CD4-positive, alpha-beta T cell (primary cell): ENCODE measurements around the gene PRR14. TPM values are rescaled to one million over a fixed set of nuclear protein-coding genes. Genes with fewer than 3 reads are reported as not detected.
A peak's percentile ranks its signal among the peaks of the same experiment; 100 is the strongest.

ENCODE experiments used
- ATAC-seq: fragments of 200-7000 bp; cut with Tn5 transposase; one replicate; pipeline ENCODE4 v1.10.0; 2022; ENCODE audit warnings: mild to moderate bottlenecking; ENCODE audit not compliant: poor library complexity
- CTCF ChIA-PET: fragments of 350-600 bp; sonication (Branson Sonifier 250); formaldehyde crosslinking; loops from one replicate; lab custom pipeline; 2021; ENCODE audit warnings: antibody characterized with exemption, inconsistent platforms; lab: Charles Lee
- POLR2A ChIA-PET: fragments of 350-600 bp; sonication (Branson Sonifier 250); formaldehyde crosslinking; loops from one replicate; lab custom pipeline; 2021; ENCODE audit warnings: antibody characterized with exemption, inconsistent platforms; lab: Charles Lee
- DNase-seq, 14 experiments: peaks; one replicate each; pipeline ENCODE4 v3.0.0-alpha.2; 2013 to 2020; ENCODE audit warnings: mixed read lengths in 2 of 14
- H3K27ac ChIP-seq, 2 donors: one replicate each; pipeline versions ENCODE4 v1.5.1 to v1.7.0; 2013; ENCODE audit warnings: low read length in 2 of 2, low read depth in 1 of 2, mild to moderate bottlenecking in 1 of 2
- H3K27me3 ChIP-seq, 2 experiments: 1 replicate in 1 of 2; 2 replicates in 1 of 2; pipeline versions ENCODE4 v1.6.1 to v1.7.0; 2013; ENCODE audit warnings: low read length in 2 of 2, control low read depth in 1 of 2, mild to moderate bottlenecking in 1 of 2, moderate library complexity in 1 of 2; ENCODE audit not compliant: insufficient read depth in 2 of 2, control insufficient read depth in 1 of 2
- H3K36me3 ChIP-seq: one replicate; pipeline ENCODE4 v1.6.1; 2013; ENCODE audit warnings: low read length, control low read depth; ENCODE audit not compliant: insufficient read depth
- H3K4me1 ChIP-seq: one replicate; pipeline ENCODE4 v1.6.1; 2013; ENCODE audit warnings: low read length, control low read depth; ENCODE audit not compliant: insufficient read depth
- H3K4me3 ChIP-seq: one replicate; pipeline ENCODE4 v1.5.1; 2013; ENCODE audit warnings: mild to moderate bottlenecking, low read length, moderate library complexity
- H3K9me3 ChIP-seq, 2 experiments: 1 replicate in 1 of 2; 2 replicates in 1 of 2; pipeline versions ENCODE4 v1.6.1 to v1.7.0; 2013; ENCODE audit warnings: low read length in 2 of 2, mild to moderate bottlenecking in 2 of 2, control low read depth in 1 of 2, moderate library complexity in 1 of 2; ENCODE audit not compliant: control insufficient read depth in 1 of 2, insufficient read depth in 1 of 2
- H3K27ac Mint-ChIP-seq: one replicate; pipeline ENCODE4 v1.8.0; 2020; ENCODE audit warnings: mixed read lengths
- H3K27me3 Mint-ChIP-seq: one replicate; pipeline ENCODE4 v1.8.0; 2021; ENCODE audit warnings: mixed read lengths
- H3K36me3 Mint-ChIP-seq: one replicate; pipeline ENCODE4 v1.8.0; 2021; ENCODE audit warnings: low read depth, mixed read lengths
- H3K4me1 Mint-ChIP-seq: one replicate; pipeline ENCODE4 v1.8.0; 2021; ENCODE audit warnings: low read depth, mixed read lengths
- H3K4me3 Mint-ChIP-seq: one replicate; pipeline ENCODE4 v1.8.0; 2020; ENCODE audit warnings: mild to moderate bottlenecking, mixed read lengths
- H3K9me3 Mint-ChIP-seq: one replicate; pipeline ENCODE4 v1.8.0; 2020; ENCODE audit warnings: mixed read lengths
- CTCF ChIP-seq: fragments of 200-600 bp; IDR thresholded peaks from one replicate; pipeline ENCODE4 v1.8.0; 2022; ENCODE audit warnings: antibody characterized with exemption, mild to moderate bottlenecking
- intact Hi-C, 2 experiments: fragments of 100-400 bp; cut with DNase I in 1 of 2; cut with micrococcal nuclease in 1 of 2; formaldehyde crosslinking; loops; one replicate each; pipeline versions ENCODE4 v1.15.1 to v1.9.0; 2023 to 2025; cut with DNase I, micrococcal nuclease
- total RNA-seq, 174 experiments: library from RNA in 2 of 174; stranded (reverse) in 2 of 174; gene quantifications; one replicate each; pipeline ENCODE4 v1.2.3 and lab custom pipeline; 2021 to 2026

PRR14 gene
- total RNA-seq, 2 experiments from 2014 or later = 50.2 to 51.7 TPM

GRCh38 chr16:30658731-30659506 lies 8.2 kb downstream of the PRR14 start:
- Mint-ChIP-seq H3K27me3 (no peaks in the 10 kb centered on the region), H3K36me3 (peaks cover 79% of the 10 kb centered on the region), H3K27ac (peak overlapping the region; percentile 99), H3K9me3 (no peaks in the 10 kb centered on the region), H3K4me3 (peak overlapping the region; percentile 94), H3K4me1 (peaks cover 52% of the 10 kb centered on the region)
- ATAC-seq = peak; percentile 60
- DNase-seq = peak in 5 of 14 experiments; percentile 64 to 99 (median 98)
- intact Hi-C loops = loop anchor here (1.0 to 5.0 kb wide), 8 partner anchors 9 to 796 kb away; partner anchors contain the start of genes PRR14 (in 2 of the 2), CDIPT (in 1 of the 2), DCTPP1 (in 1 of the 2) and MYL11 (in 1 of the 2)
- ChIA-PET POLR2A (interaction anchor here (0.6 to 4.6 kb wide), 53 partner anchors 8 to 733 kb away, joined by 3 to 88 read pairs (median 5); partner anchors contain the start of genes ALDOA, CORO1A, DCTPP1 and FUS), CTCF (interaction anchor here (1.0 to 4.7 kb wide), 8 partner anchors 8 to 124 kb away, joined by 4 to 53 read pairs (median 7); partner anchors contain the start of genes PHKG2, PRR14, ZNF689 and ZNF747)
- Histone ChIP-seq H3K4me1 (peaks cover 59% of the 10 kb centered on the region), H3K36me3 (peaks cover 61% of the 10 kb centered on the region), H3K27me3 (no peaks in the 10 kb centered on the region), H3K4me3 (peak overlapping the region; percentile 93), H3K9me3 (no peaks in the 10 kb centered on the region), H3K27ac (peak overlapping the region; percentile 99)
- TF ChIP-seq CTCF = no peak

GRCh38 chr16:30659507-30660423 lies 9.0 kb downstream of the PRR14 start:
- ATAC-seq = no peak
- TF ChIP-seq CTCF = no peak
- Histone ChIP-seq H3K9me3 (no peaks in the 10 kb centered on the region), H3K4me3 (peak overlapping the region; percentile 93), H3K27ac (peak overlapping the region; percentile 92 to 99), H3K36me3 (peaks cover 60% of the 10 kb centered on the region), H3K27me3 (no peaks in the 10 kb centered on the region), H3K4me1 (peaks cover 65% of the 10 kb centered on the region)
- ChIA-PET POLR2A (interaction anchor here (0.8 to 4.6 kb wide), 28 partner anchors 8 to 477 kb away, joined by 3 to 88 read pairs (median 8); partner anchors contain the start of genes CORO1A, DCTPP1, ITGAL and PHKG2), CTCF (interaction anchor here (0.9 to 4.7 kb wide), 8 partner anchors 8 to 124 kb away, joined by 3 to 53 read pairs (median 6); partner anchors contain the start of genes PHKG2, PRR14, ZNF747 and ZNF764)
- Mint-ChIP-seq H3K27me3 (no peaks in the 10 kb centered on the region), H3K9me3 (no peaks in the 10 kb centered on the region), H3K4me3 (peak overlapping the region; percentile 84), H3K4me1 (peaks cover 53% of the 10 kb centered on the region), H3K36me3 (peaks cover 73% of the 10 kb centered on the region), H3K27ac (peak overlapping the region; percentile 93)
- DNase-seq = peak in 13 of 14 experiments; percentile 20 to 81 (median 38)
- intact Hi-C loops = loop anchor here (1.0 to 5.0 kb wide), 3 partner anchors 25 to 287 kb away; partner anchors contain the start of genes MYL11 (in 1 of the 2) and TBC1D10B (in 1 of the 2)
